Liver (tissue), 9 donors: ENCODE results near the gene ZDHHC23. TPM values are rescaled to one million over a fixed set of nuclear protein-coding genes. Genes with fewer than 3 reads are reported as not detected.
A peak's percentile ranks its signal among the peaks of the same experiment; 100 is the strongest.

Experiments
- DNase-seq: peaks from one replicate; pipeline ENCODE4 v3.0.0-alpha.2; 2017; ENCODE audit warnings: low spot score
- H3K27ac ChIP-seq, 2 donors: one replicate each; pipeline ENCODE4 v1.7.0; 2013; ENCODE audit warnings: inconsistent platforms in 2 of 2, low read length in 2 of 2, control low read depth in 1 of 2, low read depth in 1 of 2, mild to moderate bottlenecking in 1 of 2
- H3K27me3 ChIP-seq, 4 donors: one replicate each; pipeline versions ENCODE4 v1.6.1 to v1.7.0; 2013; ENCODE audit warnings: low read length in 3 of 4, inconsistent platforms in 1 of 4, mild to moderate bottlenecking in 1 of 4, moderate library complexity in 1 of 4; ENCODE audit not compliant: control insufficient read depth in 4 of 4, insufficient read depth in 4 of 4
- H3K36me3 ChIP-seq, 4 donors: one replicate each; pipeline versions ENCODE4 v1.6.1 to v1.7.0; 2013; ENCODE audit warnings: low read length in 3 of 4, mild to moderate bottlenecking in 3 of 4, low read depth in 1 of 4, moderate library complexity in 1 of 4; ENCODE audit not compliant: control insufficient read depth in 4 of 4, insufficient read depth in 3 of 4
- H3K4me1 ChIP-seq, 4 donors: one replicate each; pipeline versions ENCODE4 v1.6.1 to v1.7.0; 2013; ENCODE audit warnings: low read length in 3 of 4, mild to moderate bottlenecking in 3 of 4, moderate library complexity in 1 of 4; ENCODE audit not compliant: control insufficient read depth in 4 of 4, insufficient read depth in 4 of 4
- H3K4me3 ChIP-seq, 3 donors: one replicate each; pipeline versions ENCODE4 v1.6.1 to v1.7.0; 2013; ENCODE audit warnings: low read length in 3 of 3, control low read depth in 1 of 3, low read depth in 1 of 3, mild to moderate bottlenecking in 1 of 3
- H3K9ac ChIP-seq, 2 donors: one replicate each; pipeline ENCODE4 v1.7.0; 2013; ENCODE audit warnings: low read length in 2 of 2, mild to moderate bottlenecking in 2 of 2, moderate library complexity in 2 of 2, control low read depth in 1 of 2, low read depth in 1 of 2
- H3K9me3 ChIP-seq, 4 donors: one replicate each; pipeline versions ENCODE4 v1.6.1 to v1.7.0; 2013; ENCODE audit warnings: low read length in 3 of 4; ENCODE audit not compliant: control insufficient read depth in 4 of 4
- FOXA1 ChIP-seq: IDR thresholded peaks from 2 replicates; pipeline ENCODE4 v1.6.1; 2016; ENCODE audit warnings: antibody characterized with exemption
- GABPA ChIP-seq, 2 donors: IDR thresholded peaks in 1 of 2; conservative IDR thresholded peaks in 1 of 2; 2 replicates each; pipeline ENCODE4 v1.6.1; 2016; ENCODE audit warnings: antibody characterized with exemption in 2 of 2, mild to moderate bottlenecking in 1 of 2, moderate library complexity in 1 of 2
- HNF4A ChIP-seq, 2 donors: conservative IDR thresholded peaks; 2 replicates each; pipeline ENCODE4 v1.6.1; 2016; ENCODE audit warnings: antibody characterized with exemption in 2 of 2, mild to moderate bottlenecking in 2 of 2
- HNF4G ChIP-seq: IDR thresholded peaks from 2 replicates; pipeline ENCODE4 v1.6.1; 2016; ENCODE audit warnings: antibody characterized with exemption
- JUND ChIP-seq, 2 donors: IDR thresholded peaks; 2 replicates each; pipeline ENCODE4 v1.6.1; 2016; ENCODE audit warnings: antibody characterized with exemption in 2 of 2
- REST ChIP-seq: IDR thresholded peaks from 2 replicates; pipeline ENCODE4 v1.6.1; 2016; ENCODE audit warnings: antibody characterized with exemption, mild to moderate bottlenecking
- RXRA ChIP-seq, 2 donors: IDR thresholded peaks; 2 replicates each; pipeline ENCODE4 v1.6.1; 2017 to 2018; ENCODE audit warnings: antibody characterized with exemption in 2 of 2, mild to moderate bottlenecking in 1 of 2
- SP1 ChIP-seq: IDR thresholded peaks from 2 replicates; pipeline ENCODE4 v1.6.1; 2018; ENCODE audit warnings: antibody characterized with exemption, mild to moderate bottlenecking
- TAF1 ChIP-seq: conservative IDR thresholded peaks from 2 replicates; pipeline ENCODE4 v1.6.1; 2016; ENCODE audit warnings: antibody characterized with exemption, mild to moderate bottlenecking
- YY1 ChIP-seq: IDR thresholded peaks from 2 replicates; pipeline ENCODE4 v1.6.1; 2016; ENCODE audit warnings: antibody characterized with exemption, mild to moderate bottlenecking
- ZBTB33 ChIP-seq: IDR thresholded peaks from 2 replicates; pipeline ENCODE4 v1.6.1; 2016; ENCODE audit warnings: antibody characterized with exemption
- WGBS: extraction: QIAGEN DNeasy Blood & Tissue Kit; methylation state at CpG from one replicate; pipeline ENCODE4 v1.1.7; 2013; 5-methylcytosine and 5-hydroxymethylcytosine counted together
- polyA plus RNA-seq, 2 donors: library from polyadenylated mRNA; stranded (reverse) in 1 of 2; unstranded in 1 of 2; fragments of 200-250 nt in 1 of 2; fragments of >200 nt in 1 of 2; fragmentation: Nextera tagmentation in 1 of 2; extraction: Ambion mirVana in 1 of 2; gene quantifications; one replicate each; pipeline versions ENCODE4 v1.2.1 to v1.2.3, GENCODE V29; 2013 to 2015
- total RNA-seq, 2 donors: library from RNA; depleted of rRNA; stranded (reverse); fragments of >200 nt; gene quantifications; one replicate each; pipeline ENCODE4 v1.2.3, GENCODE V29; 2014
- TF ChIP-seq, protein P1 (sequence below): IDR thresholded peaks from 2 replicates; pipeline ENCODE4 v1.6.1; 2016; ENCODE audit warnings: antibody characterized with exemption
- TF ChIP-seq, protein P2 (sequence below): fragments of 150-350 bp; IDR thresholded peaks from 2 replicates; pipeline ENCODE4 v1.5.1; 2017; ENCODE audit warnings: improper control_type of control experiment, low read depth, low read length; ENCODE audit not compliant: missing input control
- donor health status: healthy.
- donor health status: healthy.
- donor health status: healthy.
- donor health status: healthy.
- donor health status: healthy.

The ZDHHC23 gene
- total and polyA plus RNA-seq, 4 donors, result 2.3 to 16.2 (median 4.1) TPM

- Histone ChIP-seq H3K4me1 (no peaks in the 10 kb centered on the region), H3K27me3 (no peaks in the 10 kb centered on the region), H3K4me3 (no peak overlapping the region), H3K27ac (no peak overlapping the region), H3K9ac (no peak overlapping the region), H3K9me3 (no peaks in the 10 kb centered on the region), H3K36me3 (peaks cover 0 to 9% (median 2%) of the 10 kb centered on the region in 4 donors)
- TF ChIP-seq SP1 (no peak), REST (no peak), HNF4A (conservative IDR thresholded peaks at IDR 0.05) (peak in 1 of 2 donors; percentile 17)
- TF ChIP-seq, protein P1, sequence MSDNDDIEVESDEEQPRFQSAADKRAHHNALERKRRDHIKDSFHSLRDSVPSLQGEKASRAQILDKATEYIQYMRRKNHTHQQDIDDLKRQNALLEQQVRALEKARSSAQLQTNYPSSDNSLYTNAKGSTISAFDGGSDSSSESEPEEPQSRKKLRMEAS, result no peak
- WGBS, result 43% methylated on average over 1 of the region's 1 CpG
- DNase-seq, result no peak
These were observed 32.1 kb downstream of the ZDHHC23 start for GRCh38 chr3:113979916-113980315.

- H3K36me3 ChIP-seq, result peaks cover 0 to 9% (median 2%) of the 10 kb centered on the region in 4 donors
- no peaks in the 10 kb centered on the region for H3K9me3 ChIP-seq
- H3K4me1 ChIP-seq, result no peaks in the 10 kb centered on the region
- TF ChIP-seq TAF1, result no peak
- no peak for TF ChIP-seq RXRA (IDR thresholded peaks at IDR 0.05)
- no peak for TF ChIP-seq SP1
- no peak for TF ChIP-seq JUND (IDR thresholded peaks at IDR 0.05)
- TF ChIP-seq FOXA1, result no peak
- TF ChIP-seq HNF4A (conservative IDR thresholded peaks at IDR 0.05), result no peak
- H3K9ac ChIP-seq, result no peak overlapping the region
- no peak overlapping the region for H3K27ac ChIP-seq
- no peak for DNase-seq
- H3K4me3 ChIP-seq, result no peak overlapping the region
- no peaks in the 10 kb centered on the region for H3K27me3 ChIP-seq
These were observed 34.0 kb downstream of the ZDHHC23 start for GRCh38 chr3:113981803-113982202.

DNA sequence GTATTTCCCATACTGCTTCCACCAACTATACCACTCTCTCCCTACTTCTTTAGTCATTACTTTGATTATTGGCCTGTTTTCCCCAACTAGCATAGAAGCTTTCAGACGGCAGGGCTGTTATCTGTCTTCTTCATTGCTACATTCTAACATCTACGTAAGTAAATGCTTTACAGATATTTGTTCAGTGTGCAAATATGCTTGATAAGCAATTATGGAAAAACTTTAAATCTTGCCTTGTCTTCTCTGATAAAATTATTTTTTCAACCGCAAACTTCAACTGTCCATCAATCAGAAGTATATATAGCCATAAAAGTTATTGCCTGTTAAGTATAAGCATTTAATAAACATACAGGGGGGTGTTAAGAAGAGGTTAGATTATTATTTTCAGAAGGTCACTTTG, 35.7 kb downstream of the ZDHHC23 start:
- WGBS, result 94% methylated on average over 3 of the region's 3 CpGs

More for the DNA sequence above, 35.7 kb downstream of the ZDHHC23 start:
- H3K27me3 ChIP-seq, result no peaks in the 10 kb centered on the region
- no peak for DNase-seq
- H3K4me3 ChIP-seq, result no peak overlapping the region
- H3K36me3 ChIP-seq, result peaks cover 0 to 3% (median 1%) of the 10 kb centered on the region in 4 donors
- no peaks in the 10 kb centered on the region for H3K9me3 ChIP-seq
- TF ChIP-seq FOXA1 (no peak), HNF4A (conservative IDR thresholded peaks at IDR 0.05) (no peak), YY1 (no peak), TAF1 (no peak), ZBTB33 (no peak), REST (no peak), HNF4G (no peak), GABPA (IDR thresholded peaks at IDR 0.05 in 1 of 2, conservative IDR thresholded peaks at IDR 0.05 in 1 of 2) (no peak)
- TF ChIP-seq, protein P2, sequence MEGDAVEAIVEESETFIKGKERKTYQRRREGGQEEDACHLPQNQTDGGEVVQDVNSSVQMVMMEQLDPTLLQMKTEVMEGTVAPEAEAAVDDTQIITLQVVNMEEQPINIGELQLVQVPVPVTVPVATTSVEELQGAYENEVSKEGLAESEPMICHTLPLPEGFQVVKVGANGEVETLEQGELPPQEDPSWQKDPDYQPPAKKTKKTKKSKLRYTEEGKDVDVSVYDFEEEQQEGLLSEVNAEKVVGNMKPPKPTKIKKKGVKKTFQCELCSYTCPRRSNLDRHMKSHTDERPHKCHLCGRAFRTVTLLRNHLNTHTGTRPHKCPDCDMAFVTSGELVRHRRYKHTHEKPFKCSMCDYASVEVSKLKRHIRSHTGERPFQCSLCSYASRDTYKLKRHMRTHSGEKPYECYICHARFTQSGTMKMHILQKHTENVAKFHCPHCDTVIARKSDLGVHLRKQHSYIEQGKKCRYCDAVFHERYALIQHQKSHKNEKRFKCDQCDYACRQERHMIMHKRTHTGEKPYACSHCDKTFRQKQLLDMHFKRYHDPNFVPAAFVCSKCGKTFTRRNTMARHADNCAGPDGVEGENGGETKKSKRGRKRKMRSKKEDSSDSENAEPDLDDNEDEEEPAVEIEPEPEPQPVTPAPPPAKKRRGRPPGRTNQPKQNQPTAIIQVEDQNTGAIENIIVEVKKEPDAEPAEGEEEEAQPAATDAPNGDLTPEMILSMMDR, result no peak
- no peak overlapping the region for H3K27ac ChIP-seq
- no peak overlapping the region for H3K9ac ChIP-seq
- H3K4me1 ChIP-seq, result no peaks in the 10 kb centered on the region
